C4-2B (cell line): ENCODE results near the gene EVI5.

Source experiments
- ZFX ChIP-seq: fragments of 450-650 bp; IDR thresholded peaks from 2 replicates; pipeline ENCODE4 v1.6.1; 2017
- TF ChIP-seq, protein P1 (sequence below): fragments of 450-650 bp; conservative IDR thresholded peaks from 2 replicates; pipeline ENCODE4 v1.5.1; 2017; ENCODE audit warnings: mild to moderate bottlenecking

DNA sequence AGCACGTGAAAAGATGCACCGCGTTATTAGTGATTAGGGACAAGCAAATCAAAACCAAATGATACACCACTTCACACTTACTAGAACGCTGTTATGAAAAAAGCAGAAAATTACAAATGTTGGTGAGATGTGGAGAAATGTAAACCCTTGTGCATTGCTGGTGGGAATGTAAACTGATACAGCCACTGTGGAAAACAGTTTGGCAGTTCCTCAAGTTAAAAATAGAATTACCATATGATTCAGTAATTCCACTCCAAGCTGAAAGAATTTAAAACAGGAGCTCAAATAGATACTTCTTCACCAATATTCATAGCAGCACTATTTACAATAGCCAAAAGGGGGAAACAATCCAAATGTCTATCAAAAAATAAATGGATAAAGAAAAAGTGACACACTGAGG, 10.3 kb upstream of the EVI5 start:
- TF ChIP-seq, protein P1, sequence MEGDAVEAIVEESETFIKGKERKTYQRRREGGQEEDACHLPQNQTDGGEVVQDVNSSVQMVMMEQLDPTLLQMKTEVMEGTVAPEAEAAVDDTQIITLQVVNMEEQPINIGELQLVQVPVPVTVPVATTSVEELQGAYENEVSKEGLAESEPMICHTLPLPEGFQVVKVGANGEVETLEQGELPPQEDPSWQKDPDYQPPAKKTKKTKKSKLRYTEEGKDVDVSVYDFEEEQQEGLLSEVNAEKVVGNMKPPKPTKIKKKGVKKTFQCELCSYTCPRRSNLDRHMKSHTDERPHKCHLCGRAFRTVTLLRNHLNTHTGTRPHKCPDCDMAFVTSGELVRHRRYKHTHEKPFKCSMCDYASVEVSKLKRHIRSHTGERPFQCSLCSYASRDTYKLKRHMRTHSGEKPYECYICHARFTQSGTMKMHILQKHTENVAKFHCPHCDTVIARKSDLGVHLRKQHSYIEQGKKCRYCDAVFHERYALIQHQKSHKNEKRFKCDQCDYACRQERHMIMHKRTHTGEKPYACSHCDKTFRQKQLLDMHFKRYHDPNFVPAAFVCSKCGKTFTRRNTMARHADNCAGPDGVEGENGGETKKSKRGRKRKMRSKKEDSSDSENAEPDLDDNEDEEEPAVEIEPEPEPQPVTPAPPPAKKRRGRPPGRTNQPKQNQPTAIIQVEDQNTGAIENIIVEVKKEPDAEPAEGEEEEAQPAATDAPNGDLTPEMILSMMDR = no peak
- no peak for TF ChIP-seq ZFX
